ENCODE results near the gene HECA.
A peak's percentile ranks its signal among the peaks of the same experiment; 100 is the strongest.
"Not testable (repeated sequence)": the region's sequence is repeated elsewhere in the genome, so short reads cannot be mapped to it uniquely, and the experiment has no call there.

HECA gene

GRCh38 chr6:139219271-139219729 lies 84.4 kb downstream of the HECA start:
- DNase-seq (ENCODE audit: insufficient read length, low spot score) (peak; percentile 41), FAIRE-seq (peak; percentile 97)
- TF ChIP-seq SPI1 (IDR thresholded peaks at IDR 0.05; ENCODE audit: low read depth, low read length) (no peak), TAF1 (IDR thresholded peaks at IDR 0.05; ENCODE audit: low read depth, low read length) (no peak), PAX5 (IDR thresholded peaks at IDR 0.05; ENCODE audit: insufficient read depth, low read length, severe bottlenecking) (no peak), POLR2AphosphoS5 (IDR thresholded peaks at IDR 0.05; ENCODE audit: low read depth, low read length) (no peak), POU2F2 (IDR thresholded peaks at IDR 0.05; ENCODE audit: low read depth, low read length) (peak; percentile 92), POLR2A (IDR thresholded peaks at IDR 0.05; ENCODE audit: low read depth, low read length) (no peak)

- no peak for FAIRE-seq
- DNase-seq (ENCODE audit: insufficient read length, low spot score), result no peak
- no peak for TF ChIP-seq POU2F2 (IDR thresholded peaks at IDR 0.05; ENCODE audit: low read depth, low read length)
- TF ChIP-seq POLR2AphosphoS5 (IDR thresholded peaks at IDR 0.05; ENCODE audit: low read depth, low read length), result no peak
- no peak for TF ChIP-seq PAX5 (IDR thresholded peaks at IDR 0.05; ENCODE audit: insufficient read depth, low read length, severe bottlenecking)
- no peak for TF ChIP-seq POLR2A (IDR thresholded peaks at IDR 0.05; ENCODE audit: low read depth, low read length)
- TF ChIP-seq TAF1 (IDR thresholded peaks at IDR 0.05; ENCODE audit: low read depth, low read length), result no peak
- TF ChIP-seq SPI1 (IDR thresholded peaks at IDR 0.05; ENCODE audit: low read depth, low read length), result no peak
Measured at GRCh38 chr6:139219746-139220145, 84.9 kb downstream of the HECA start.

- DNase-seq (ENCODE audit: insufficient read length, low spot score); FAIRE-seq: not testable (repeated sequence)
Measured at GRCh38 chr6:139228387-139228786, 93.5 kb downstream of the HECA start.
